GM19372 (cell line): Measurements from ENCODE around the gene PPP1R14D.

Experiments
- ATAC-seq: cut with Tn5 transposase; IDR thresholded peaks from one replicate; pipeline ENCODE4 v1.9.1; 2021; ENCODE audit warnings: mild to moderate bottlenecking, low read depth, moderate library complexity; ENCODE audit not compliant: unreplicated experiment

PPP1R14D gene

DNA sequence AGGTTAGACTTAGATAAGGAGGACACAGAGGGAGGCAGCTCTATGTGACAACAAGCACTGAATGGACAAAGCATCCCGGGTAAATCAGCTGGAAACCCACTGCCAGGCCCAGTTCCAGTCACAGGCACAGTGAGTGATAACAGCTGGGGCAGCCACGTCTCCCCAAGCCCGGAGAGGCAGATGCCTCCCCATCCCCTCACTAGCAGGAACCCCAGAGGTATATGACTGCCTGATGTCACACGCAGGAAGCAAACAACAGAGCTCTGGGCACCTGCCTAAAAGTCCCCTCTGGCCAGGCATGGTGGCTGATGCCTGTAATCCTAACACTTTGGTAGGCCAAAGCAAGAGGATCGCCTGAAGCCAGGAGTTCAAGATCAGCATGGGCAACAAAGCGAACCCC is 40.5 kb downstream of the PPP1R14D start:
- ATAC-seq: no peak

GRCh38 chr15:40787344-40787841 is 41.1 kb downstream of the PPP1R14D start:
- ATAC-seq: no peak

- ATAC-seq: no peak
Measured at GRCh38 chr15:40785814-40786213, 42.7 kb downstream of the PPP1R14D start.

GRCh38 chr15:40785164-40785563 is 43.3 kb downstream of the PPP1R14D start:
- no peak for ATAC-seq

- no peak for ATAC-seq
Measured at GRCh38 chr15:40782609-40783227, 45.8 kb downstream of the PPP1R14D start.

DNA sequence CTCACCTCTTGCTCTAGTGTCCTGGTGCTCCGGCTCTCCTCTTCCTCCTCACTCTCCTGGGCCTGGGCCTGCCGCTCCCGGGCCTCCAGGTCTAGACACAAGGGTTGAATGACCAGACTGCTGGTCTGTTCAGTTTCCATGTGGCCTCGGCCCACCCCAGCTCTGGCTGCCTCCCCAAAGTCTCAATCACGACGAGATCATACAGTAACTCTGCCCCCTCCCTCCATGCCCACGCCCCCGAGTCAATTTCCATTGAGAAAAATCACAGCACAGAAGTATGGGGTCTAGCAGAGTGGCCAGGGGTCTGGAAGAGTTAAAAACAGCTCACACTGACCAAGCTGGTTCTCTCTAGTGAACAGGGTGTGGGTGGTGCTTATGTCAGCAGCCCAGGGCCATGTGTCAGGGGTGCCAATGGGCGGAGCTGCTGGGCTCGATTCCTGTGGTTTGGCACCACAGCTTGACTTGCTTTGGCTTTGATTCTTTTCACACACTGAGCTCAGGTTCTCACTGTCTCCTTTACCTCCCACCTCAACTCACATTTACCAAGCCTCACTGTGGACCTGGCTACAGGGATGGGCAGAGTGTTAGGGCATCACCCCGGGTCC is 51.9 kb downstream of the PPP1R14D start:
- ATAC-seq: no peak

DNA sequence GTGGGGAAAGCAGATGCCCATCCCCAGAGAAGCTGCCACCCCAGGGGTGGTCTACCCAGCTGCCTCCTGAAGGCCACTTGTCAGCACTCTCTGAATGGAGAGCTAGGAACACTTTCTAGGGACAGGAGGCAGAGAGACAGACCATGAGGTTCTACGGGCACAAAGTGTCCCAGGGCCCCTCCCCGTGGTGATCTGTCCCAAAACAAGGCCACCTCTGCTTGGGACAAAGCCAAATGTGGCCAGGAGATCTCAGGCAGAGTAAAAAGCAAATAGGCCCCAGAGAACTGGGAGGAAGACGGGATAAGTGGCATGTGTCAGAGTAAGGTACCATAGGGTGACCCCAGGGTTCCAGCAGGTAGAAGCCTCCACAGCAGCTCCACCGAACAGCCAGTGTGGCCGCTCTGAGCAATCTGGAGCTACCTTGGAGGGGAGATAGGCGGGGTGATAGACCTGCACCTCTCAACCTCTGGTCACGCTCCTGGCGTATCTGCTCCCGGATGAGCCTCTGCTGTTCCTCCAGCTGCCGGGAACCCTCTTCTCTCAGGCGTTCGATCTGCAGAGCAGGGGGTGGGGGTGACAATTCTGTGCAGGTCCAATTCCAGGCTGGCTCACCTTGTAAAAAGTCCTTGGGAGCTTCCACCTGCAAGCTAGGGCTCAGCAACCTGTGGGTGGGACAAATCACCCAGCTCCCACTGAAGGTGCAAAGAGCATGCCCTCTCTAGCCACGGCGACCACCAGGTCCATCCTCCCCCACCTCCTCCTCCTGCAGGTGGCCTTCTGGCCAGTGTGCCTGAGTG is 52.6 kb downstream of the PPP1R14D start:
- ATAC-seq: no peak

DNA sequence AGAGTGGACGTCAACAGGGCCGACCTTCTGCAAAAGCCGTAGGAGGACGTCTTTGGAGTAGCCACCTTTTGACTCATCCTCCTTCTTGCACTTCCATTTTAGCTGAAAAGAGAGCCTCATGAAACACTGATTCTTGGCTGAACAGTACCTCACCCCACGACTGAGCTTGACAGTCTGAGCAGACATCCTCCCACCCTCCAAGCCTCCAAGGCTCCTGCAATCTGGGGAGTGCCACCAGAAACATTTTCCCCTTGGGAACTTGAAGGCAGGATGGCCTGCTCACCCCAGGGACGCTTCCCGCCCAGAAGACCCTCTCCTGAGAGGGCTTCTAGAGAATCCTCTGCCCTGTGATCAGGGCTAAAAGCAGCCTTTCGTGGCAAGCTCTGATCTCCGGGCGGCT is 53.5 kb downstream of the PPP1R14D start:
- ATAC-seq: no peak

DNA sequence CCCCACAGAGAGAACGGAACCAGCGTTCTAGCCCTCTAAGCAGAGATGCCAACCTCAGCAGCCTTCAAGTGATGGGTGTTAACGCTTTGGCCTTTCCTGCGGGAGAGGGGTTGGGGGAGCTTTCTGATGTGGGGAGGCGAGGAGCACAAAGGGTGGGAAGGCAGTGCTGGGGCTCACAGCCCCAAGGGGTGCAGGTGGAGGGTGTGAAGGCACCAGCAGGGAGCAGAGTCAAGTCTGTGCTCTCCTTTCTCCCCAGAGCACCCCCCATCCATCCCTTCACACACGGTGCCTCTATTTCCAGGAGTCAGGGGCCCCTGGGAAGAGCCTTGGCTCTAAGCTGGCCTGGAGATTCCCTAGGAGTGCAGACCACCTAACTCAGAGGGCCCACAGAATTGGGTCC is 54.6 kb downstream of the PPP1R14D start:
- no peak for ATAC-seq

DNA sequence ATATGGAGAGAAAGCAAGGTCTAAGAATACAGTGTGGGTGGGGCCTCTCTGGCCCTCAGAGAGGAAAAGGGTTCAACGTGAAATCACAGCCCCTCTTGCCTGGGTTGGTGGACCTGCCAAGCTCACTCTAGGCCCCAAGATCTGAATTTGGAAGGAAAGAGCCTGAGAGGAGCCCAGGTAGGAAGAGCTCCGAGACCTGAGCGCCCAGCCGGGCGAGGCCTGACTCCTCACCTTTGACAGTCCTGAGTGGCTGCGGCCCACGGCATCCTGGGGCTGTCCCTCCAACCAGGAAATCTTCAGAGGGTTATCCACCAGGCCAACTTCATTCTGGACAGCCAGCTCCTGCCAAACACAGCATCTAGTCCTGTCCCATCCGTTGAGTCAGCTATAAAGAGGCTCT is 55.0 kb downstream of the PPP1R14D start:
- no peak for ATAC-seq

- no peak for ATAC-seq
Measured at GRCh38 chr15:40772014-40772413, 56.5 kb downstream of the PPP1R14D start.

- ATAC-seq: no peak
Measured at GRCh38 chr15:40771242-40771641, 57.3 kb downstream of the PPP1R14D start.

GRCh38 chr15:40770147-40770721 is 58.3 kb downstream of the PPP1R14D start:
- no peak for ATAC-seq

DNA sequence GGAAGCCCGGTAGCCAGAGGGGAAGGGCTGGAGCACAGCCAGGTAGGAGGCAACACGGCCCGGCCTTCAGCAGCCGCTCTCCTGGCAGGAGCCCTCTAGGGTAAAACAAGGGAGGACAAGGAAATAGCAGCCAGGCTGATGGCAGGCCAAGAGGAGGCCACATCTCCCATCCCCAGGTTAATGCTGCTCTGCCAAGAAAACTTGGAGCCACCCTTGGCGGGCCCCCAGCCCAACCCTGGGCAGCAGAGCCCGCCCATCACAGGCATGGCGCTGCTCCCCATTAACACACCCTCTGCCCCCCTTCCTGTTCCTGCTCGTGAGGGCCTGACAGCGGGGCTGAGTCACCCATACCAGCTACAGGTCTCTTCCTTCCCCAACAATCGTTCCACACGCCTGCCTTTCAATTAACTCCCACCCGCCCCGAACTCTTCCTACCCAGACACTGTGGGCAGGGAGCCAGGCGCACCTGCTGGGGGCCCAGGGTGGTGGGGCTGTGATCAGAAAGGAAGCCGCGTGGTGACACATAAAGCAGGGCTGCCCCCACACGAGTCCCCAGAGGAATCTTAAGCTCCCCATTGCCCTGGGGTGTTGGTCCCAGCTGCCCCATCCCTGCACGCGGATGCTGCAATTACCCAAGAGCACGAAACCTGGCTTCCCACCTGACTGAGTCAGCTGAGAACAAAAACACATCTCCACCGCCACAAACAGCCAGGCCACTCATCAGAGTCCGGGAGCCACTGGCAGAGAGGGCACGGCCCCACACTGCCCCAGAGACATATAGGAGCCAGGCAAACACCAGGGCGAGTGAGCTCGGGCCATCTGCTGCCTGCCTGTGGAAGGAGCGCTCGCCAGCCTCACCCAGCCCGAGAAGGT is 59.0 kb downstream of the PPP1R14D start, which contains the start of gene C15orf62:
Gene C15orf62, plus strand, starts transcription at position 707 of the 873 bp plus-strand sequence. CDS start 516 bp downstream, outside the sequence.
- peak; percentile 35 for ATAC-seq

- ATAC-seq: peak; percentile 12
Measured at GRCh38 chr15:40768521-40769273, 59.8 kb downstream of the PPP1R14D start.

GRCh38 chr15:40767838-40768500 is 60.5 kb downstream of the PPP1R14D start:
- no peak for ATAC-seq

DNA sequence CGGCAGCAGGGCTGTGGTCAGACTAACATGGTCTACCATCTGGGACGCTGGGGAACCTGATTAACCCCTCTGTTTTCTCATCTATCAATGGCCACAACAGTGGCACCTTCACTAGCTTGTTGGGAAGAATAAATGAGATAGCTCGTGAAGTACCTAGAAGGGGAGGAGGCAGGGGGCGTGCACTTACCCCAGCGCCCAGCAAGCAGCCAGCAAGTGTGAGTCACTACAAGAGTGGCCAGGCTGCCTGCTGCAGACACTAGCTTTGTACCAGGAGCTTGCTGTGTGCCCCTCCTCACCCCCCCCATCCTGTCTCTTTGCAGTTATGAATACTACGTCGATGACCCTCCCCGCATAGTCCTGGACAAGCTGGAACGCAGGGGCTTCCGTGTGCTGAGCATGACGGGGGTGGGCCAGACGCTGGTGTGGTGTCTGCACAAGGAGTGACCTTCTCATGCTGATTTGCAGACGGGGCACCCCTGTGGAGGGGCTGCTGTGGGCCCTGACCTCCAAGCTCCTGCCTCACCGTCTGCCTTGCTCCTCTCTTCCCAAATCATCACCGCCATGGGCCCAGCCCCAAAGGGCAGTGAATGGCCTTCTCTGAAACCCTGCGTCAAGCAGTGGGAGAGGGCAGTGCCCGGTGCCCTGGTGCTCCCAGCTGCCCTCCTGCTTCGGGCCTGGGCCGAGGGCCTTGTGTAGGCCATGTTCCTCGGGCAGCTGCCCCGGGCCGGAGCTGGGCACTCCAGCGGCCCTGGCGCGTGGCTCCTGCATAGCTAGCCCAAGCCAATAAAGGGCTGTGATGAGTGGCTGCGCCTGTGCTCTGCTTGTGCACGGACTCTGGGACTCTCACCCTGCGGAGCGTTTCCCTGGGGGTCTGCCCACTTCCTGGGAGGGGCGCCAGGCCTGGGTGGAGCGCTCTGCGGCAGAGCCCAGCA is 61.3 kb downstream of the PPP1R14D start:
- ATAC-seq: no peak
